CD4-positive, alpha-beta T cell (primary cell): ENCODE results near the gene CAMK4. TPM values are rescaled to one million over a fixed set of nuclear protein-coding genes. Genes with fewer than 3 reads are reported as not detected.

Source experiments
- ATAC-seq: fragments of 200-7000 bp; cut with Tn5 transposase; one replicate; pipeline ENCODE4 v1.10.0; 2022; ENCODE audit warnings: mild to moderate bottlenecking; ENCODE audit not compliant: poor library complexity
- CTCF ChIA-PET: fragments of 350-600 bp; sonication (Branson Sonifier 250); formaldehyde crosslinking; loops from one replicate; lab custom pipeline; 2021; ENCODE audit warnings: antibody characterized with exemption, inconsistent platforms; lab: Charles Lee
- POLR2A ChIA-PET: fragments of 350-600 bp; sonication (Branson Sonifier 250); formaldehyde crosslinking; loops from one replicate; lab custom pipeline; 2021; ENCODE audit warnings: antibody characterized with exemption, inconsistent platforms; lab: Charles Lee
- DNase-seq, 14 experiments: peaks; one replicate each; pipeline ENCODE4 v3.0.0-alpha.2; 2013 to 2020; ENCODE audit warnings: mixed read lengths in 2 of 14
- H3K27ac ChIP-seq, 2 donors: one replicate each; pipeline versions ENCODE4 v1.5.1 to v1.7.0; 2013; ENCODE audit warnings: low read length in 2 of 2, low read depth in 1 of 2, mild to moderate bottlenecking in 1 of 2
- H3K27me3 ChIP-seq, 2 experiments: 1 replicate in 1 of 2; 2 replicates in 1 of 2; pipeline versions ENCODE4 v1.6.1 to v1.7.0; 2013; ENCODE audit warnings: low read length in 2 of 2, control low read depth in 1 of 2, mild to moderate bottlenecking in 1 of 2, moderate library complexity in 1 of 2; ENCODE audit not compliant: insufficient read depth in 2 of 2, control insufficient read depth in 1 of 2
- H3K36me3 ChIP-seq: one replicate; pipeline ENCODE4 v1.6.1; 2013; ENCODE audit warnings: low read length, control low read depth; ENCODE audit not compliant: insufficient read depth
- H3K4me1 ChIP-seq: one replicate; pipeline ENCODE4 v1.6.1; 2013; ENCODE audit warnings: low read length, control low read depth; ENCODE audit not compliant: insufficient read depth
- H3K4me3 ChIP-seq: one replicate; pipeline ENCODE4 v1.5.1; 2013; ENCODE audit warnings: mild to moderate bottlenecking, low read length, moderate library complexity
- H3K9me3 ChIP-seq, 2 experiments: 1 replicate in 1 of 2; 2 replicates in 1 of 2; pipeline versions ENCODE4 v1.6.1 to v1.7.0; 2013; ENCODE audit warnings: low read length in 2 of 2, mild to moderate bottlenecking in 2 of 2, control low read depth in 1 of 2, moderate library complexity in 1 of 2; ENCODE audit not compliant: control insufficient read depth in 1 of 2, insufficient read depth in 1 of 2
- H3K27ac Mint-ChIP-seq: one replicate; pipeline ENCODE4 v1.8.0; 2020; ENCODE audit warnings: mixed read lengths
- H3K27me3 Mint-ChIP-seq: one replicate; pipeline ENCODE4 v1.8.0; 2021; ENCODE audit warnings: mixed read lengths
- H3K36me3 Mint-ChIP-seq: one replicate; pipeline ENCODE4 v1.8.0; 2021; ENCODE audit warnings: low read depth, mixed read lengths
- H3K4me1 Mint-ChIP-seq: one replicate; pipeline ENCODE4 v1.8.0; 2021; ENCODE audit warnings: low read depth, mixed read lengths
- H3K4me3 Mint-ChIP-seq: one replicate; pipeline ENCODE4 v1.8.0; 2020; ENCODE audit warnings: mild to moderate bottlenecking, mixed read lengths
- H3K9me3 Mint-ChIP-seq: one replicate; pipeline ENCODE4 v1.8.0; 2020; ENCODE audit warnings: mixed read lengths
- intact Hi-C, 2 experiments: fragments of 100-400 bp; cut with DNase I in 1 of 2; cut with micrococcal nuclease in 1 of 2; formaldehyde crosslinking; loops; one replicate each; pipeline versions ENCODE4 v1.15.1 to v1.9.0; 2023 to 2025; cut with DNase I, micrococcal nuclease
- total RNA-seq, 174 experiments: library from RNA in 2 of 174; stranded (reverse) in 2 of 174; gene quantifications; one replicate each; pipeline ENCODE4 v1.2.3 and lab custom pipeline; 2021 to 2026
- TF ChIP-seq, protein P1 (sequence below): fragments of 200-600 bp; IDR thresholded peaks from one replicate; pipeline ENCODE4 v1.8.0; 2022; ENCODE audit warnings: antibody characterized with exemption, mild to moderate bottlenecking

Gene CAMK4
- total RNA-seq, 2 experiments from 2014 or later, result 202 to 225 TPM

DNA sequence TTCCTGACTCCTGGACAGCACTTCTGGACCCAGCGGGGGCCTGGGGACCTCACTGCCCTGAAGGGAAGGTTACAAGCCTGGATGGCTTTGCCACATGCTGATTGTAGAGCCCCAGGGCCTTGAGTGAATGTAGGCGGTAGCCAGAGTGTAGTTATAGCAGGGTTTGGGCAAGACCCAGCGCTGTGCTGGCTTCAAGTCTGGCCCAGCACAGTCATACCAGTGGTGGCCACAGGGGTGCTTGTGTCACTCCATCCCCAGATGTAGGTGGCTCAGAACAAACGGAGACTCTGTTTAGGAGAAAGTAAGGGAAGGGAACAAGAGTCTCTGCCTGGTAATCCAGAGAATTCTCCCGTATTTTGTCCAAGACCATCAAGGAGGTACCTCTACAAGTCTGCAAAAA is 203.6 kb downstream of the CAMK4 start:
- Mint-ChIP-seq H3K4me3 (no peak overlapping the region), H3K9me3 (peaks cover 4% of the 10 kb centered on the region), H3K4me1 (peaks cover 56% of the 10 kb centered on the region), H3K27ac (peak overlapping the region; percentile 38), H3K27me3 (no peaks in the 10 kb centered on the region), H3K36me3 (peaks cover 88% of the 10 kb centered on the region)
- DNase-seq, result no peak
- Histone ChIP-seq H3K4me3 (no peak overlapping the region), H3K9me3 (peaks cover 0 to 6% of the 10 kb centered on the region in 2 experiments), H3K27me3 (no peaks in the 10 kb centered on the region), H3K27ac (no peak overlapping the region), H3K4me1 (peaks cover 6% of the 10 kb centered on the region), H3K36me3 (peaks cover 19% of the 10 kb centered on the region)
- intact Hi-C loops, result no loop called here
- TF ChIP-seq, protein P1, sequence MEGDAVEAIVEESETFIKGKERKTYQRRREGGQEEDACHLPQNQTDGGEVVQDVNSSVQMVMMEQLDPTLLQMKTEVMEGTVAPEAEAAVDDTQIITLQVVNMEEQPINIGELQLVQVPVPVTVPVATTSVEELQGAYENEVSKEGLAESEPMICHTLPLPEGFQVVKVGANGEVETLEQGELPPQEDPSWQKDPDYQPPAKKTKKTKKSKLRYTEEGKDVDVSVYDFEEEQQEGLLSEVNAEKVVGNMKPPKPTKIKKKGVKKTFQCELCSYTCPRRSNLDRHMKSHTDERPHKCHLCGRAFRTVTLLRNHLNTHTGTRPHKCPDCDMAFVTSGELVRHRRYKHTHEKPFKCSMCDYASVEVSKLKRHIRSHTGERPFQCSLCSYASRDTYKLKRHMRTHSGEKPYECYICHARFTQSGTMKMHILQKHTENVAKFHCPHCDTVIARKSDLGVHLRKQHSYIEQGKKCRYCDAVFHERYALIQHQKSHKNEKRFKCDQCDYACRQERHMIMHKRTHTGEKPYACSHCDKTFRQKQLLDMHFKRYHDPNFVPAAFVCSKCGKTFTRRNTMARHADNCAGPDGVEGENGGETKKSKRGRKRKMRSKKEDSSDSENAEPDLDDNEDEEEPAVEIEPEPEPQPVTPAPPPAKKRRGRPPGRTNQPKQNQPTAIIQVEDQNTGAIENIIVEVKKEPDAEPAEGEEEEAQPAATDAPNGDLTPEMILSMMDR, result no peak
- ChIA-PET POLR2A (interaction anchor here (0.7 kb wide), 1 partner anchor 28 kb away, joined by 3 read pairs; no protein-coding TSS in a partner anchor), CTCF (no interaction called here)
- ATAC-seq, result no peak

DNA sequence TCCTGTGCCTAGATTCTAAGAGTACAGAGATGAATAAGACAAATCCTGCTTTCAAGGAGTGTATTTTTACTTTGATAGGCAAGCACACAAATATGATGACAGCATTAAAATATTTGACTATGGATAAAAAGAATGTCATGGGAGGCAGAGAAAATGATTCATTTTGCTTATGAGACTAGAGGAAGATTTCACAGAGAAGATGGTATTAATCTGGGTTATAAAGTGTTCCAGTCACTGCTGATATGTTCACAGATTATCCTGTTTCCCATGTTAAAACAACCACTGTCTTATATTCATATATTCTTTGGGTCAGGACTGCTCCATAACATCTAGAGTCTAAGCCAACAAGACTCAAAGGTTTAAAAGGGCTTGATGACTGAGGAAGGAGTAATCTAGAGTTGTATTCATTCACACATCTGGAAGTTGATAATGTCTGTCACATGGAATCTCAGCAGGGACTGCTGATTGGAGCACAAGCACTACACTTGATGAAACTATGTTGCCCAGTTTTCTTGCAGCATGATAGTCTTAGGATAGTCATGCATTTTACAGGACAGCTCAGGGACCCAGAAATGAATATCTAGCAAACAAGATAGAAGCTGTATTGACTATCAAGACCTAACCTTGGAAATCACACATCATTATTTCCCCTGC is 208.8 kb downstream of the CAMK4 start:
- POLR2A ChIA-PET, result no interaction called here
- intact Hi-C loops, result no loop called here
- H3K36me3 Mint-ChIP-seq, result peaks cover 64% of the 10 kb centered on the region

DNA sequence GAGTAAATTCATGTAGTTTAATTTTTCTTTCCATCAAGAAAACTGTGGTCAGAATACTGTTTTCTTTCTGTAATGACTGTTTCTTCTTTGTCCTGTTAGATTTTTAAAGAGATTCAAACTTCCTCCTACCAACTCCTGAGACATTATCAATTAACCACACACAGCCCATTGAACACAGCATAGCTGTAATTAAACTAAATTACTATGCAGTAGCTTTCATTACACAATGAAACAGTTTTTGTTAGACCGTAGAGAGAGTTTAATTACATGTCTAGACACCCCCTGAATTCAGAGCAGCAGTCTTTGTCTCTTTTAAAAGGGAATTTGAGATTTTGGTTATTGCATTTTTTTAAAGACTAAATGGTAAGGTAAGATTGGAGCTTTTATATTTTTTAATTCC is 210.6 kb downstream of the CAMK4 start:
- Histone ChIP-seq H3K27ac (no peak overlapping the region), H3K36me3 (peaks cover 11% of the 10 kb centered on the region), H3K27me3 (no peaks in the 10 kb centered on the region), H3K9me3 (no peaks in the 10 kb centered on the region), H3K4me3 (no peak overlapping the region), H3K4me1 (no peaks in the 10 kb centered on the region)
- Mint-ChIP-seq H3K4me1 (peaks cover 60% of the 10 kb centered on the region), H3K9me3 (no peaks in the 10 kb centered on the region), H3K36me3 (peaks cover 60% of the 10 kb centered on the region), H3K4me3 (no peak overlapping the region), H3K27me3 (no peaks in the 10 kb centered on the region), H3K27ac (peak overlapping the region; percentile 29)
- ChIA-PET POLR2A (no interaction called here), CTCF (no interaction called here)
- intact Hi-C loops, result no loop called here
- TF ChIP-seq, protein P1, result no peak
- ATAC-seq, result no peak
- DNase-seq, result no peak

More for the DNA sequence above, 208.8 kb downstream of the CAMK4 start:
- Histone ChIP-seq H3K9me3 (no peaks in the 10 kb centered on the region), H3K27me3 (no peaks in the 10 kb centered on the region), H3K27ac (no peak overlapping the region), H3K4me1 (no peaks in the 10 kb centered on the region), H3K4me3 (no peak overlapping the region), H3K36me3 (peaks cover 7% of the 10 kb centered on the region)
- Mint-ChIP-seq H3K9me3 (peaks cover 3% of the 10 kb centered on the region), H3K27ac (peak overlapping the region; percentile 29), H3K4me1 (peaks cover 63% of the 10 kb centered on the region), H3K4me3 (no peak overlapping the region), H3K27me3 (no peaks in the 10 kb centered on the region)
- CTCF ChIA-PET, result no interaction called here
- DNase-seq, result no peak
- TF ChIP-seq, protein P1, result no peak
- ATAC-seq, result no peak
